ENCODE data around the gene DGKB.

Gene DGKB

GRCh38 chr7:14602851-14603250 is 299.7 kb downstream of the DGKB start:
- DNase-seq (ENCODE audit: low read depth): no peak
- no peak for TF ChIP-seq CTCF (IDR thresholded peaks at IDR 0.05; ENCODE audit: insufficient read depth, low read depth, low read length, missing control alignments)

GRCh38 chr7:14600766-14601367 is 301.7 kb downstream of the DGKB start:
- no peak for TF ChIP-seq CTCF (IDR thresholded peaks at IDR 0.05; ENCODE audit: insufficient read depth, low read depth, low read length, missing control alignments)
- H3K4me3 ChIP-seq (ENCODE audit: low read depth, low read length): no peak overlapping the region
- no peak for DNase-seq (ENCODE audit: low read depth)

More at GRCh38 chr7:14602851-14603250, 299.7 kb downstream of the DGKB start:
- no peak overlapping the region for H3K4me3 ChIP-seq (ENCODE audit: low read depth, low read length)

- TF ChIP-seq CTCF (IDR thresholded peaks at IDR 0.05; ENCODE audit: insufficient read depth, low read depth, low read length, missing control alignments): no peak
- DNase-seq (ENCODE audit: low read depth): no peak
Measured at GRCh38 chr7:14598978-14599377, 303.6 kb downstream of the DGKB start.

GRCh38 chr7:14596421-14596820 is 306.1 kb downstream of the DGKB start:
- no peak for DNase-seq (ENCODE audit: low read depth)
- H3K4me3 ChIP-seq (ENCODE audit: low read depth, low read length): no peak overlapping the region
- TF ChIP-seq CTCF (IDR thresholded peaks at IDR 0.05; ENCODE audit: insufficient read depth, low read depth, low read length, missing control alignments): no peak

More at GRCh38 chr7:14598978-14599377, 303.6 kb downstream of the DGKB start:
- no peak overlapping the region for H3K4me3 ChIP-seq (ENCODE audit: low read depth, low read length)

- H3K4me3 ChIP-seq (ENCODE audit: low read depth, low read length): no peak overlapping the region
- no peak for DNase-seq (ENCODE audit: low read depth)
- TF ChIP-seq CTCF (IDR thresholded peaks at IDR 0.05; ENCODE audit: insufficient read depth, low read depth, low read length, missing control alignments): no peak
Measured at GRCh38 chr7:14590206-14590605, 312.3 kb downstream of the DGKB start.

- no peak overlapping the region for H3K4me3 ChIP-seq (ENCODE audit: low read depth, low read length)
- no peak for DNase-seq (ENCODE audit: low read depth)
- no peak for TF ChIP-seq CTCF (IDR thresholded peaks at IDR 0.05; ENCODE audit: insufficient read depth, low read depth, low read length, missing control alignments)
Measured at GRCh38 chr7:14585232-14585631, 317.3 kb downstream of the DGKB start.

- H3K4me3 ChIP-seq (ENCODE audit: low read depth, low read length): no peak overlapping the region
- TF ChIP-seq CTCF (IDR thresholded peaks at IDR 0.05; ENCODE audit: insufficient read depth, low read depth, low read length, missing control alignments): no peak
- DNase-seq (ENCODE audit: low read depth): no peak
Measured at GRCh38 chr7:14583518-14583917, 319.0 kb downstream of the DGKB start.
